Measurements from ENCODE around the gene LSAMP. TPM values are rescaled to one million over a fixed set of nuclear protein-coding genes. Genes with fewer than 3 reads are reported as not detected.
"Not testable (repeated sequence)": the region's sequence is repeated elsewhere in the genome, so short reads cannot be mapped to it uniquely, and the experiment has no call there.

LSAMP gene
- total RNA-seq, 4 donors from 2014 or later, result 4.3 to 5.2 (median 5.0) TPM

GRCh38 chr3:115760716-115761115 lies 684.6 kb downstream of the LSAMP start:
- H3K4me3 ChIP-seq, result no peak overlapping the region
- H3K9me3 ChIP-seq, result no peaks in the 10 kb centered on the region
- H3K27me3 ChIP-seq, result no peaks in the 10 kb centered on the region
- no peak overlapping the region for H3K27ac ChIP-seq
- no peak for DNase-seq (ENCODE audit: low spot score in 2 of 2)
- TF ChIP-seq POLR2A (IDR thresholded peaks at IDR 0.05) (no peak), CTCF (IDR thresholded peaks at IDR 0.05) (no peak), POLR2AphosphoS5 (IDR thresholded peaks at IDR 0.05) (no peak), EP300 (IDR thresholded peaks at IDR 0.05) (no peak)
- WGBS, result 71% methylated on average over 3 of the region's 3 CpGs
- H3K4me1 ChIP-seq, result no peaks in the 10 kb centered on the region
- H3K36me3 ChIP-seq, result no peaks in the 10 kb centered on the region

DNA sequence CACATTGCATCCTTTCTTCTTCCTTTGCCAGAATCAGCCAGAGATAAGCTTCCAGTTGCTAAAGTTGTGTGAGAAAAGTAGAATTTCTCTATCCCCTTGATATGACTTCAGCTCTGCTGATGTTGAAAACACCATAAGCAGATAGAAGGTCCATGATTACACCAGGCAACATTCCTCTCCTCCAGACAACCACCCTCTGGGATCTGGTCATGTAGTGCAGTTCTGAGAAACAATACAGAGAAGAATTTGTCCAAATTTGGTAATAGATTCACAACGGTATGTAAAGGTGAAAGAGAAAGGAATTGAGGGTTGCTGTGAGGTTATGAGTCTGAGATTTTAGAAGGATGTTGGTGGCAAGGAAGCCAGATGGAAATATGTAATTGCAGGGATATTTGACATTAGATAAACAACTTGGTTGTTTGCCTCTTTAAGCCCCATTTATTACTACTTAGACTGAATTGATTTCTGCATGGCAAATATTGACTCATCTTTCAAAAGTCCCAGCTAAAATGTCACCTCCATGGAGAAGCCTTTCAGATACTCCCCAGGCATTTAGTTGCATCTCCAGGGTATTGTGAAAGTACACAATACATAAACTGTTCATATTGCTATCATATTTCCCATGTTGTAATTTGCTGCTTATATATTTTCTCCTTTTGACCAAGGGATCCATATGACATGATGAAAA lies 687.1 kb downstream of the LSAMP start:
- no peak overlapping the region for H3K4me3 ChIP-seq
- no peaks in the 10 kb centered on the region for H3K36me3 ChIP-seq
- no peak for TF ChIP-seq POLR2AphosphoS5 (IDR thresholded peaks at IDR 0.05)
- no peak for TF ChIP-seq EP300 (IDR thresholded peaks at IDR 0.05)
- TF ChIP-seq CTCF (IDR thresholded peaks at IDR 0.05), result no peak
- no peak for TF ChIP-seq POLR2A (IDR thresholded peaks at IDR 0.05)
- DNase-seq (ENCODE audit: low spot score in 2 of 2), result no peak
- WGBS, result 82% methylated on average over 1 of the region's 1 CpG
- H3K9me3 ChIP-seq, result no peaks in the 10 kb centered on the region
- no peaks in the 10 kb centered on the region for H3K27me3 ChIP-seq
- no peaks in the 10 kb centered on the region for H3K4me1 ChIP-seq
- no peak overlapping the region for H3K27ac ChIP-seq

GRCh38 chr3:115752978-115753377 lies 692.3 kb downstream of the LSAMP start:
- H3K27ac ChIP-seq; H3K4me1 ChIP-seq; H3K9me3 ChIP-seq; DNase-seq (ENCODE audit: low spot score in 2 of 2); H3K36me3 ChIP-seq; H3K27me3 ChIP-seq; H3K4me3 ChIP-seq: not testable (repeated sequence)
- WGBS, result 70% methylated on average over 1 of the region's 1 CpG
